HG03469 (cell line): Measurements from ENCODE around the gene PAK5.

Experiments
- ATAC-seq: cut with Tn5 transposase; IDR thresholded peaks from one replicate; pipeline ENCODE4 v1.9.1; 2021; ENCODE audit warnings: mild to moderate bottlenecking, moderate library complexity, moderate number of reproducible peaks; ENCODE audit not compliant: unreplicated experiment

PAK5 gene

GRCh38 chr20:9792674-9793073 lies 46.2 kb downstream of the PAK5 start:
- ATAC-seq: no peak

GRCh38 chr20:9789131-9789530 lies 49.7 kb downstream of the PAK5 start:
- no peak for ATAC-seq

GRCh38 chr20:9775176-9775575 lies 63.7 kb downstream of the PAK5 start:
- no peak for ATAC-seq

- no peak for ATAC-seq
These were observed 68.9 kb downstream of the PAK5 start for GRCh38 chr20:9769954-9770353.

GRCh38 chr20:9761476-9761875 lies 77.4 kb downstream of the PAK5 start:
- ATAC-seq: no peak

- ATAC-seq: no peak
These were observed 79.5 kb downstream of the PAK5 start for GRCh38 chr20:9759392-9759791.

- no peak for ATAC-seq
These were observed 80.1 kb downstream of the PAK5 start for GRCh38 chr20:9758752-9759151.

GRCh38 chr20:9756660-9757059 lies 82.2 kb downstream of the PAK5 start:
- no peak for ATAC-seq

- ATAC-seq: no peak
These were observed 83.6 kb downstream of the PAK5 start for GRCh38 chr20:9755301-9755700.

- ATAC-seq: no peak
These were observed 94.3 kb downstream of the PAK5 start for GRCh38 chr20:9744551-9744950.

GRCh38 chr20:9743871-9744270 lies 95.0 kb downstream of the PAK5 start:
- ATAC-seq: no peak

- ATAC-seq: no peak
These were observed 96.1 kb downstream of the PAK5 start for GRCh38 chr20:9742821-9743220.

GRCh38 chr20:9741996-9742395 lies 96.9 kb downstream of the PAK5 start:
- no peak for ATAC-seq

- ATAC-seq: no peak
These were observed 98.4 kb downstream of the PAK5 start for GRCh38 chr20:9740486-9740885.

- no peak for ATAC-seq
These were observed 98.9 kb downstream of the PAK5 start for GRCh38 chr20:9739991-9740390.

GRCh38 chr20:9736373-9736772 lies 102.5 kb downstream of the PAK5 start:
- ATAC-seq: no peak

GRCh38 chr20:9723501-9724202 lies 115.2 kb downstream of the PAK5 start:
- no peak for ATAC-seq

- no peak for ATAC-seq
These were observed 127.0 kb downstream of the PAK5 start for GRCh38 chr20:9711872-9712271.

GRCh38 chr20:9710685-9711084 lies 128.2 kb downstream of the PAK5 start:
- no peak for ATAC-seq

- no peak for ATAC-seq
These were observed 133.0 kb downstream of the PAK5 start for GRCh38 chr20:9705722-9706476.

- no peak for ATAC-seq
These were observed 139.7 kb downstream of the PAK5 start for GRCh38 chr20:9699181-9699580.

- no peak for ATAC-seq
These were observed 149.8 kb downstream of the PAK5 start for GRCh38 chr20:9689041-9689440.
